GM21717 (cell line): ENCODE measurements around the gene PLCXD3.

Experiments
- ATAC-seq: cut with Tn5 transposase; IDR thresholded peaks from one replicate; pipeline ENCODE4 v1.9.1; 2021; ENCODE audit warnings: mild to moderate bottlenecking, moderate library complexity; ENCODE audit not compliant: unreplicated experiment

PLCXD3 gene

DNA sequence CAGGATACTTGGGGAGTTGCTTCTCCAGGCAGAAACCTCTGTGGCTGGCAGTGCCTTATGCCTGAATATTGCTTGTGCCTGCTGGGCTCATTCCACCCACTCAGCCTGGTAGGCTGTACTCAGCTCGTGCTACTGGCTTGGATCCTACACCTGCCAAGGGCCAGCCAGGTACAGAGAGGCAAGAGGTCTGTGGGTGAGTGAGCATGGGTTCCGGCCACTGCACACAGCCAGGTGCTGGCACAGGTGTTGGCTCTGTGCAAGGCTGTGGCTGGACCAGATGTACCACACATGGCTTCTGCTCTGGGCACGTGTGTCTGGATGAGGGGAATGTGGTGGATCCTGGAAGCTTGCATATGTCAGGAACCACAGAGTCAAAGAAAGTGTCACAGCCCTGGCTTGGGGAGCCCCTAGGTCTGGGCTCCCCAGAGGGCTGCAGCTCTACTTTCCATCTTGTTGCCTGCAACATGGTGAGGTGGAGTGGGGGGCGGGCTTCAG, 220.4 kb downstream of the PLCXD3 start:
- ATAC-seq = no peak

DNA sequence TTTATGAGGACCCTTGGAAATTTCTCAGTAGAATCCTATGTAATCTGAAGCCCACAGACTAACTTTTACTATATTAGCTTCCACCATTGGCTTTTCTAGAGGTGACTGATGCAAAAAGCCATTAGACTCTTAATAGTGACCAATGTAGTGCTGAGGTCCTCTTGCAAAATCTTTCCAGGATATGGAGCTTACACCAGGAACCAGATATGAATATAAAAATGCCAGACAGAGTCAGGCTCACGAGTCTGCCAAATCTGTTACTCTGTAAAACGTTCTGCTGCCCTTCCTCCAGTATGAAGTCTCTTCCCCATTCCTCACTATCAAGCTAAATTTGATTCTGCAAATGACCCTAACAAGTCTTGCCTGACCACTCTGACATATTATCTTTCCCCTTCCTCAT, 223.7 kb downstream of the PLCXD3 start:
- ATAC-seq = no peak

- no peak for ATAC-seq
Observed at GRCh38 chr5:41286165-41286564, 224.2 kb downstream of the PLCXD3 start.

DNA sequence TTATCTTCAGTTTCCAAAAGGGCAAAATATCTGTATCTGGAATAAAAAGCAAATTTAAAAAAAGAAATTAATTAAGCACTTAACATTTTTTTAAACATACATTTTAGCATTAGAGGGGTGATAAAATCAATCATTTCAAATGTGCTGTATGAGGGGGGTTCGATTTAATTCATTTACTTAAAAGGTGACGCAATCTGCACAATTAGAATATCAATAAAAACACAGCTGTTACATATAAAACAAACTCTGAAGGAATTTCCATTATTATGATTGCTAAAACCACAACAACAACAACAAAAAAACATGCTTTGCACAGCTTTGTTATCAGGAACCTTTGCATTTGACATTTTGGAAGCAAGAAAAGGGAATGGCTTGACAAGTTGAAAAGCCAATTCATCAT, 225.5 kb downstream of the PLCXD3 start:
- no peak for ATAC-seq

DNA sequence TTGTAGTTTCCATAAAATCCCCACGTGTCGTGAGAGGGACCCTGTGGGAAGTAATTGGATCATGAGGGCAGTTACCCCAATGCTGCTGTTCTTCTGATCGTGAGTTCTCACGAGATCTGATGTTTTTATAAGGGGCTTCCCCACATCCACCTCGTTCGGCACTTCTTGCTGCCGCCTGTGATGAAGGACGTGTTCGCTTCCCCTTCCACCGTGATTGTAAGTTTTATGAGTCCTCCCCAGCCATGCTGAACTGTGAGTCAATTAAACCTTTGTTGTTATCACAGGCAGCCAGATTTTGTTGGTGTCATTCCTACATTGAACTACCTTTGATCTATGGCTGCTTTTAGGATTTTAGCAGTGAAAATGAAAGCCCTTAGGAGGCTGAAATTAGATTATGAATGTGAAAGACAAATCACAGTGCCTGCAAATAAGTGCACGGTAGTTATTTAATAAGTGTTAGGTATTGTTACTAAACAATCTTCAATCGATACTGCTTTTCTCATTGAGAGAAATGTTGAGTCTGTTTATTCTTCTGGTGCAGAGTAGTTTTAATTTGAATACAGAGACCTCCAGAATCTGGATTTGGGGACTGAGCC, 229.1 kb downstream of the PLCXD3 start:
- ATAC-seq = no peak

GRCh38 chr5:41279040-41279439, 231.4 kb downstream of the PLCXD3 start:
- ATAC-seq = no peak

- ATAC-seq = no peak
Observed at GRCh38 chr5:41277476-41278245, 232.7 kb downstream of the PLCXD3 start.

DNA sequence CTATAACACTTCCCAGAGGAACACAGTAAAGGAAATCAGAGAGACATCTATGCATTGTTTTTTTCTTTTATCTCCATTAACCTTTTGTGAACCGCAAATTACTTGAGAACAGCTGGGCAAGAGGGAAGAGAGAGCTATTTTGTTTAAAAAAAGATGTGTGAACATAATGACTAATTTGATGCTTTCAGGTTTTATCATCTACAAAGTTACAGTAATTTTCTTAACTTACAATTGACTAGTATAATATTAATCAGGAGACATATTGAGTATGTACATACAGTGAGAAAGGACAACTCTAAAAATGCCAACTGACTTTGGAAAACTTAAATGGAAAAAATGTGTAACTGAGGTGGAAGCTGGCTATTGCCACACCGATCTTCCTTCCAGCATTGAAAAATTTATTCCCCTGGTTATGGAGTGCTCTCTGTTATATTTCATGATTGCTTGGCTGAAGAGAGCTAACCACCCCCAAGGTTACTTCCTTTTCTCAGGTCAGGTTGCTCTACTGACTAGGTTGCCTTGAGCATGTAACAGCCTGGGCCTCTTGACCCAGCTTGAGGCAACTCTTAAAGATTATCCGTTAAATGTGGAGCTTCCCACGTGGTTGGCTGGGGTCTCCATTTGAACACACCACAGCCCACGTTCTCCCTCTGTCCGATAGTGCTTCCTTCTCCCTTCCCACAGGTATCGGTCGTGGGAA, 234.4 kb downstream of the PLCXD3 start:
- ATAC-seq = peak; percentile 80

DNA sequence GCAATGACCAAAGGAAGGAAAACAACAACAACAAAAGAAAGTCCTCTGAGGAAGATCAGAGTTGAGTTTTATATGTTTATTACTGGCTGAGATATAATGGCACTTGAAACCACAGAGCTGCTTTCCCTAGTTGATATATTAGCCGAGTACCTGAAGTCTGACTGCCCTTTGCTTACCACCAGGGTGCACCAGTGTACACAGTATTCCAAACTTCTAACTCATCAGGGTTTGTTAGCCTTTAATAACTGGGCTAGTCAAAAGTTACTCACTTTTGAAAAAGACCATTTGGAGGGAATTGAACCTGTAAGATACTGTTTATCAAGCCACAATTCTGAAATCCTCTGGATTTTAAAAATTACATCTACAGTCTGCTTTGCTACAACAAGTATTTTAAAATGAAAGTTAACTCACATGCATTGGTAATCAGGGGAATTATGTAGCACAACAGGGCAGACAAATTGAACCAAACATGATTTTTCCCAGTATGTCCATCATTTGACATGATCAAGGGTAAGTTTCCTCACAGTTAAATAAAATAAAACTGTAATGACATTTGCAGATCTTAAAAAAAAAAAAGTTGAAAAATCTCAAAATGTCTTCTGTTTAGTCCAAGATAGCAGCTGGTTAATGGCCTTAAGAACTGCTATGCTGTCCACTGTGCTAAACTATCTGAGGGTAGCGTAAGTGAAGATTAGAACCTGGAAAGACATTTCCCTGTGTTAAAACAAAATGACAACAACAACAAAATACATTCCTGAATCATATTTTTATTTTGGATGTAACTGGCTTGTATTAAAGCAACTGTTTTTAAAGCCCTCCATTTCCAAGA, 239.8 kb downstream of the PLCXD3 start:
- peak; percentile 77 for ATAC-seq

- no peak for ATAC-seq
Observed at GRCh38 chr5:41268894-41269293, 241.5 kb downstream of the PLCXD3 start.

DNA sequence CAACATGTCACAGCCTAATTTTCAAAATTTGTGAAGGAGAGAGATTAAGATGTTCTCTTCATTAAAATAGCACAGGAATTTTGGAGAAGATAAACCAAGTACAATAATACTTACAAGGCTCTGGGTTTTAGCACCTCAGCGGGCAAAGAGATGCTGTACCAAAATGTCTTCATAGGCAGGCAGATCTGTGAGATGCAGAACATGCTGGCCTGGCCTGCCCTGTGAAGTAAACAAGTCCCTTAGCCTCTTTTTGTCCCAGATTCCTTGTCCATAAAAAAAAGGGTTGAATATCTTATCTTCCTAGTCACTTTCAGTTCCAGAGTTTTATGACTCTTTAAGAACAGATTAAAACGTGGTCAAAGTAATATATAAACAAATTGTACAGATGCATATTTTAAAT, 244.0 kb downstream of the PLCXD3 start:
- ATAC-seq = no peak

GRCh38 chr5:41264019-41264418, 246.4 kb downstream of the PLCXD3 start:
- no peak for ATAC-seq

DNA sequence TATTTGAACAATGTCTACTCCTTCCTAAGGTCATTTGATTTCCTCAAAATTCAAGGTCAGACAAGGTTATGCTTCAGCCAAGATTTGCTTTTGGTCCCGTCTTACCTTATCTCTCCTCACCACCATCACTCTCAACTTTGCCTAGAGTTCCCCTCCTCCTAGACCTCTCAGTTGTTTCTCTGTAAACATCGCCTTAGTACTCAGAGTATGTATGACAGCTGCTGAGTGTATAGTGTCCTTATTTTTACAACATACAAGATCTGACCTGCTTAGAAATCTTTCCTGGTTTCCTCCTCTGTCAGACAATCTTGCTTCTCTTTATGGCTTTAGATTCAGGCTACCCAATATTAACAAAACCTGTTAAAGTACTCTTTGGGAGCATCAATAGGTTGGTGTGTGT, 247.1 kb downstream of the PLCXD3 start:
- no peak for ATAC-seq
